Keratinocyte (primary cell): ENCODE data around the gene CDCP2. TPM values are rescaled to one million over a fixed set of nuclear protein-coding genes. Genes with fewer than 3 reads are reported as not detected.

Source experiments
- DNase-seq: peaks from one replicate; pipeline ENCODE4 v3.0.0-alpha.2; 2011; ENCODE audit warnings: low read depth, missing footprints, low spot score
- FAIRE-seq: peaks from 2 replicates; lab custom pipeline; 2011; peaks lifted over from hg19 to GRCh38; lab: Jason Lieb, UNC
- H2AFZ ChIP-seq: 2 replicates; pipeline ENCODE4 v1.6.0; 2012; ENCODE audit warnings: low read length, control low read depth, inconsistent platforms; ENCODE audit not compliant: control insufficient read depth
- H3K27ac ChIP-seq: 2 replicates; pipeline ENCODE4 v1.5.1; 2011; ENCODE audit warnings: low read length; ENCODE audit not compliant: control insufficient read depth, insufficient read depth
- H3K27me3 ChIP-seq: 3 replicates; pipeline ENCODE4 v1.6.0; 2011; ENCODE audit warnings: low read length; ENCODE audit not compliant: control insufficient read depth, insufficient read depth; ENCODE audit errors: extremely low read depth
- H3K36me3 ChIP-seq, 2 experiments: 2 replicates in 1 of 2; 3 replicates in 1 of 2; pipeline ENCODE4 v1.5.1; 2011; ENCODE audit warnings: low read length in 2 of 2, mild to moderate bottlenecking in 1 of 2; ENCODE audit not compliant: control insufficient read depth in 2 of 2, insufficient read depth in 2 of 2; ENCODE audit errors: extremely low read depth in 1 of 2
- H3K4me1 ChIP-seq: 3 replicates; pipeline ENCODE4 v1.5.1; 2011; ENCODE audit warnings: low read length; ENCODE audit not compliant: control insufficient read depth, insufficient read depth; ENCODE audit errors: extremely low read depth
- H3K4me2 ChIP-seq: 3 replicates; pipeline ENCODE4 v1.6.0; 2011; ENCODE audit warnings: low read depth, low read length; ENCODE audit not compliant: control insufficient read depth, insufficient read depth; ENCODE audit errors: extremely low read depth
- H3K4me3 ChIP-seq, 3 experiments: fragments of 200-600 bp in 1 of 3; sonication (generic) in 1 of 3; 2 replicates in 2 of 3; 3 replicates in 1 of 3; pipeline ENCODE4 v1.5.1; 2011 to 2016; ENCODE audit warnings: low read length in 3 of 3, mild to moderate bottlenecking in 3 of 3, control low read depth in 2 of 3, inconsistent platforms in 1 of 3, low read depth in 1 of 3, mixed read lengths in 1 of 3, mixed run types in 1 of 3, moderate library complexity in 1 of 3; ENCODE audit not compliant: control insufficient read depth in 2 of 3, insufficient read depth in 2 of 3; ENCODE audit errors: extremely low read depth in 1 of 3
- H3K79me2 ChIP-seq: 2 replicates; pipeline ENCODE4 v1.6.0; 2012; ENCODE audit warnings: low read length; ENCODE audit not compliant: control insufficient read depth, insufficient read depth
- H3K9ac ChIP-seq: 3 replicates; pipeline ENCODE4 v1.6.0; 2011; ENCODE audit warnings: low read length; ENCODE audit not compliant: control insufficient read depth, insufficient read depth; ENCODE audit errors: extremely low read depth
- H3K9me1 ChIP-seq: 3 replicates; pipeline ENCODE4 v1.6.0; 2011; ENCODE audit warnings: low read length; ENCODE audit not compliant: control insufficient read depth, insufficient read depth; ENCODE audit errors: extremely low read depth
- H3K9me3 ChIP-seq: 2 replicates; pipeline ENCODE4 v1.5.1; 2012; ENCODE audit warnings: low read depth, low read length; ENCODE audit not compliant: control insufficient read depth
- H4K20me1 ChIP-seq: 3 replicates; pipeline ENCODE4 v1.6.0; 2011; ENCODE audit warnings: low read length; ENCODE audit not compliant: control insufficient read depth, insufficient read depth; ENCODE audit errors: extremely low read depth
- CTCF ChIP-seq, 3 experiments: IDR thresholded peaks in 1 of 3; conservative IDR thresholded peaks in 1 of 3; optimal IDR thresholded peaks in 1 of 3; 2 replicates in 2 of 3; 3 replicates in 1 of 3; pipeline versions ENCODE3 to v1.5.1; 2011; ENCODE audit warnings: low read length in 3 of 3, mild to moderate bottlenecking in 3 of 3, moderate library complexity in 2 of 3, control low read depth in 1 of 3, inconsistent platforms in 1 of 3; ENCODE audit not compliant: insufficient read depth in 2 of 3; ENCODE audit errors: extremely low read depth in 1 of 3
- EZH2 ChIP-seq: IDR thresholded peaks from one replicate; pipeline ENCODE4 v1.6.1; 2012; ENCODE audit warnings: inconsistent platforms, mild to moderate bottlenecking, low read length, moderate library complexity
- dilution Hi-C: fragments of 300-500 bp; cut with MboI; formaldehyde crosslinking; loops from one replicate; pipeline ENCODE4 v1.7.0; 2020; ENCODE audit warnings: low sequenced_read_pairs; ENCODE audit not compliant: extremely low pct_ligation_motif_present
- polyA plus RNA-seq, 5 experiments: library from polyadenylated mRNA; depleted of rRNA in 3 of 5; stranded (reverse) in 3 of 5; stranded (forward) in 1 of 5; unstranded in 1 of 5; fragments of >200 nt; gene quantifications; 1 replicate in 1 of 5; 2 replicates in 3 of 5; 3 replicates in 1 of 5; pipeline versions ENCODE4 v1.2.1 to v1.2.3, GENCODE V29; 2011 to 2012; ENCODE audit warnings: missing spikeins in 2 of 5, low read depth in 1 of 5, low replicate concordance in 1 of 5

CDCP2 gene
- polyA plus RNA-seq, 1 donor (not counting 4 experiments of a cell fraction or from before 2014, with no cell fraction given), result not detected

DNA sequence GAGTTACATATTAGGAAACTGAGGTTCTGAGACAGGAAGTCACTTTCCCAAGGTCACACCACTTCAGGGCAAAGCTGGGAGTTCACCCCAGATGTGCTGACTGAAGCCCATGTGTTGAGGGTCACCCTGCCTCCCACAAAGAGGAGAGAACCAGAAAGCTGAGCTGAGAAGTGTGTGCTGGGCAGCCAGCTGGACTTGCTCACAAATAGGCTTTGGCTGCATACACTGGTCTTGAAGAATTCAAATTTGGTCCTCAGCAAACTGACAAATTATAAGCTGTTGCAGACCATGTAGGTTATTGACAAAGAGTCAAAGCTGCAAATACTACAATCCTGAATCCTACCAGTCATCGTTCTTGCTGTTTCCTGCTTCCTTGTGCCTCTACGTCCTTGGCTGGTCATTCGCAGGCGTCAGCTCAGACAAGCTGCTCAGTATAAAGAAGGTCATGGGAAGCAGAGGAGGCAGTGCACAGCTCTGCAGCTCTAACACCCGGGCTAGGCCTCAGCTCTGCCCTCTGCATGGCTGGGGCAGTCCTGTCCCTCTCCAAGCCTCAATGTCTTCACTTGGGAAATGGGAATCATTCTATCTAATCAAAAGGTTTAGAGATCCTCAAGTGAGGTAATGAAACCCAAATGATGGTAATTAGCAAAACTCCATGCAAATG, 40.0 kb downstream of the CDCP2 start:
- Histone ChIP-seq H3K27me3 (no peaks in the 10 kb centered on the region), H3K9me1 (no peaks in the 10 kb centered on the region), H3K9ac (no peak overlapping the region), H3K27ac (no peak overlapping the region), H4K20me1 (no peaks in the 10 kb centered on the region), H3K4me3 (no peak overlapping the region), H2AFZ (no peak overlapping the region), H3K9me3 (no peaks in the 10 kb centered on the region), H3K79me2 (no peaks in the 10 kb centered on the region), H3K36me3 (no peaks in the 10 kb centered on the region), H3K4me2 (no peak overlapping the region), H3K4me1 (peaks cover 6% of the 10 kb centered on the region)
- DNase-seq (no peak), FAIRE-seq (no peak)
- TF ChIP-seq CTCF (optimal IDR thresholded peaks at IDR 0.05 in 1 of 3, IDR thresholded peaks at IDR 0.05 in 1 of 3, conservative IDR thresholded peaks at IDR 0.05 in 1 of 3; ENCODE audit: extremely low read depth in 1 of 3, insufficient read depth in 2 of 3, low read length in 3 of 3) (no peak), EZH2 (no peak)
- dilution Hi-C loops, result no loop called here

DNA sequence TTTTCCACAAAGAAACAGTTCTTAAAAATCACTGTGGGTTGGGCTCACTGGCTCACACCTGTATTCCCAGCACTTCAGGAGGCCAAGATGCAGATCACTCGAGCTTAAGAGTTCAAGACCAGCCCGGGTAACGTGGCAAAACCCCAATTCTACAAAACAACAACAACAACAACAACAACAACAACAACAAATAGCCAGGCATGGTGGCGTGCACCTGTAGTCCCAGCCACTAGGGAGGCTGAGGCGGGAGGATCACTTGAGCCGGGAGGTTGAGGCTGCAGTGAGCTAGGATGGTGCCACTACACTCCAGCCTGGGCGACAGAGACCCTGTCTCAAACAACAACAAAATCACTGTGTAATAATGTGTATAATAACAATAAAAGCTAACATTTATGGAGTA, 40.8 kb downstream of the CDCP2 start:
- Histone ChIP-seq H3K27ac (no peak overlapping the region), H2AFZ (no peak overlapping the region), H3K4me3 (no peak overlapping the region), H3K36me3 (no peaks in the 10 kb centered on the region), H4K20me1 (no peaks in the 10 kb centered on the region), H3K9me1 (no peaks in the 10 kb centered on the region), H3K79me2 (no peaks in the 10 kb centered on the region), H3K4me2 (no peak overlapping the region), H3K4me1 (peaks cover 6% of the 10 kb centered on the region), H3K9me3 (no peaks in the 10 kb centered on the region), H3K9ac (no peak overlapping the region), H3K27me3 (no peaks in the 10 kb centered on the region)
- no peak for FAIRE-seq
- dilution Hi-C loops, result no loop called here
- no peak for DNase-seq
- TF ChIP-seq CTCF (optimal IDR thresholded peaks at IDR 0.05 in 1 of 3, IDR thresholded peaks at IDR 0.05 in 1 of 3, conservative IDR thresholded peaks at IDR 0.05 in 1 of 3; ENCODE audit: extremely low read depth in 1 of 3, insufficient read depth in 2 of 3, low read length in 3 of 3) (no peak), EZH2 (no peak)
